RCC 7860 (cell line): ENCODE measurements around the gene ANGPT4.
"Not testable (repeated sequence)": the region's sequence is repeated elsewhere in the genome, so short reads cannot be mapped to it uniquely, and the experiment has no call there.

ENCODE experiments used
- DNase-seq: peaks from one replicate; pipeline ENCODE4 v3.0.0-alpha.2; 2015; ENCODE audit warnings: low spot score
- FAIRE-seq: peaks from 2 replicates; lab custom pipeline; 2012; peaks lifted over from hg19 to GRCh38; lab: Jason Lieb, UNC

ANGPT4 gene

GRCh38 chr20:906703-907270 is 9.3 kb downstream of the ANGPT4 start:
- FAIRE-seq = no peak
- DNase-seq = no peak

GRCh38 chr20:906001-906520 is 10.1 kb downstream of the ANGPT4 start:
- no peak for DNase-seq
- no peak for FAIRE-seq

DNA sequence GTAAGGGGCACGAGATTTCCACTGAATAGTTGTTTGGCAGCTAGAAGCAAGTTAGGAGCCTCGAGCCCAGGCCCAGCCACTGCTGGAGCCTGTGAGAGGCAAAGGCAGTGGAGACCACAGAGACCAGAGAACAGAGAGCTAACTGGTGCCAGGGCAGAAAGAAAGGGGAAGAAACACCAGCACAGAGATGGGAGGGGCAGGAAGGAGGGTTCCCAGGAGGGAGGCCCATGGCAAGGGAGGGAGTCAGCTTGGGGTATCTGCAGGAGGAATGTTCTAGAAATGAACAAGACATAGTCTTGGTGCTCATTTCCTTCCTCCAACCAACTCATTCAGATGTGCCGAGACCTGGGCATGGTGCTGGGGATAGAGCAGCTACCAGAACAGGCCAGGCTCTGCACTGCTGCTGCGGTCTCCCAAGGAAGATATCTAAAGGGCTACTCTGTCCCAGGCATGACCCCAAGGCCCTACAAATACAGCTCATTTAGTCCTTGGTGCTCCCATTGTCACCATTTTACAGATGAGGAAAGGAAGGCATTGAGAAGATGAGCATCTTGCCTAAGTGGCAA is 10.7 kb downstream of the ANGPT4 start:
- DNase-seq (no peak), FAIRE-seq (no peak)

- DNase-seq = no peak
- no peak for FAIRE-seq
Observed at GRCh38 chr20:904039-904545, 12.0 kb downstream of the ANGPT4 start.

GRCh38 chr20:897436-897835 is 18.7 kb downstream of the ANGPT4 start:
- FAIRE-seq, DNase-seq: not testable (repeated sequence)

DNA sequence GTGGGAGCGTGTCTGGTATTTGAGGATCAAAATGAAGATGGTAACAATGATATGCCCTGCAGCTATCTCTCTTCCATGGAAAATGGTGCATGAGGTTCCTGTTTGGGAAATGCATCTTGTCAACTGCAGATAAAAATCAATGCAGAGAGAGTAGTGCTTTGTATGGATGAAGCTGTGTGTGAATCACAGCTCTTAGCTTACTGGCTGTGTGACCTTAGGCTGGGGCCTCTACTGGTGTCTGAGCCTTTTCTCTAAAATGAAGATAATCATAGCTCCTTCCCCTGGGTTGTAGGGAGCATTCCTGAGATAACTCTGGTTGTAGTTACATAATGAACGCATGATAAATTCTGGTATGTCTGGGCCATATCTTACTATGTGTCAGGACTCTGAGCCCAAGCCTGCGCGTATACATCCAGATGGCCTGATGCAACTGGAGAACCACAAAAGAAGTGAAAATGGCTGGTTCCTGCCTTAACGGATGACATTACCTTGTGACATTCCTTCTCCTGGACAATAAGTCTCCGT is 19.6 kb downstream of the ANGPT4 start:
- FAIRE-seq (no peak), DNase-seq (no peak)

DNA sequence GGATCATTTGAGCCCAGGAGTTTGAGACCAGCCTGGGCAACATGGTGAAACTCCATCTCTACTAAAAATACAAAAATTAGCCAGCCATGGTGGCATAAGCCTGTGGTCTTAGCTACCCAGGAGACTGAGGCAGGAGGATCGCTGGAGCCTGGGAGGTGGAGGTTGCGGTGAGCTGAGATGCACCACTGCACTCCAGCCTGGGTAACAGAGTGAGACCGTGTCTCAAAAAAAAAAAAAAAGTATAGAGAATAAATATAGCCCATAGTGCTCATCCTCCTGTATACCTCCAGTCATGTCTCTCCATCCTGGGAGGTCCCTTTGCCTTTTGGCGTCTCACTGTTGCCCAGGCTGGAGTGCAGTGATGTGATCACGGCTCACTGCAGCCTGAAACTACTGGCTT is 23.8 kb downstream of the ANGPT4 start:
- FAIRE-seq = peak; percentile 74

DNA sequence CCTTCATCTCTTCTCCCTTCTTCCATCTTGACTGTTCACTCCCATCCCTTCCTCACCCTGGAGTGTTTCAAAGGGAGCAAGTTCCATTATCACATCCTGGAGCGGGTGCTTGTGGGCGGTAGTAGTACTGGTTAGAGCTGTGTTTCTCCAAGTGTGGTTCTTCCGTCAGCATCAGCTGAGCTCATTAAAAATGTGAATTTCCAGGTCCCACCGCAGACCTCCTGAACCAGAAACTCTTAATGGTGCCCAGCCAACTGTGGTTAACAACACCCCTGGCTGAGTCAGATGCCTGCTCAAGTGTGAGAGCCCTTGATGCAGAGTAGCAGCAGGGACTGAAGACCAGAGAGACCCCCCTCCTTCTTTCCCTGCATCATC is 24.4 kb downstream of the ANGPT4 start:
- FAIRE-seq (peak; percentile 91), DNase-seq (peak; percentile 84)

More for the DNA sequence above, 23.8 kb downstream of the ANGPT4 start:
- peak; percentile 46 for DNase-seq

GRCh38 chr20:891058-891705 is 25.0 kb downstream of the ANGPT4 start:
- DNase-seq (no peak), FAIRE-seq (no peak)

- FAIRE-seq = no peak
- DNase-seq = no peak
Observed at GRCh38 chr20:890666-891057, 25.5 kb downstream of the ANGPT4 start.

GRCh38 chr20:889932-890463 is 26.1 kb downstream of the ANGPT4 start:
- FAIRE-seq = no peak

GRCh38 chr20:889106-889505 is 27.0 kb downstream of the ANGPT4 start:
- no peak for FAIRE-seq

More at GRCh38 chr20:889932-890463, 26.1 kb downstream of the ANGPT4 start:
- no peak for DNase-seq

DNA sequence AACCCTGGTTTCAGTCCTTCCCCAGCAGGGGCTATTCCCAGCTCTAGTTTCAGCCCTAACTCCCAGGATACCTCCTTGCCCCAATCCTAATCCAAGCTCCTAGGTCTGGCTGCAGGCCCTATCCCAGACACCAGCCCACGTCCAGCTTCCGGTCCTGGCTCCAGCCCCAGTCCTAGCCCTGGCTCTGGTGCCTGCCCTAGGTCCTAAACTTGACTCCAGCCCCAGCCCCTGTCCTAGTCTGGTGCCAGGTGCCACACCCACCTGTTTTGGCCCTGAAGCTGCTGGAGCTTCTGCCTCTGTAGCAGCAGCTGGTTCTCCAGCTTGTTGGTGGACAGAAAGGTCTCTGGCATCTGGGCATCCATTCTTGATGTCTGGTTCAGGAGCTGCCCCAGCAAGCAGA is 28.1 kb downstream of the ANGPT4 start:
- DNase-seq (no peak), FAIRE-seq (no peak)

More at GRCh38 chr20:889106-889505, 27.0 kb downstream of the ANGPT4 start:
- no peak for DNase-seq

- FAIRE-seq (no peak), DNase-seq (no peak)
Observed at GRCh38 chr20:887137-887536, 29.0 kb downstream of the ANGPT4 start.

GRCh38 chr20:884983-885952 is 30.9 kb downstream of the ANGPT4 start:
- no peak for DNase-seq
- FAIRE-seq = no peak

DNA sequence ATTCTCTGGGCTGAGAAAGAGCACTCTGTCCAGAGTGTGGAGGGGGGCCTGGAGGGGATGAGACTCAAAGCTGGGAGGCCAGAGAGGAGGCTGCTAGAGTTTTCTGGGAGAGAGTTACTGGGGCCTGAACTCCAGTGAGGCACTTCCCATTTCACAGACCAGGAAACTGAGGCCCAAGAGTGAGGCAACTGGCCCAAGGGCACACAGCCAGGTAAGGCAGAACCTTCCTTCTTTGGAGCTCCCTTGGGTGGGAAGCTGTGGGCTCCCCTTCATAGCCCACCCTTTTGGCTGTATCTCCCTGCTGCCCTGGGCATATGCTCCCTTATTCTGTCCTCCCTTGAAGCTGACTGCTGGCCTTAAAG is 34.4 kb downstream of the ANGPT4 start:
- DNase-seq (no peak), FAIRE-seq (no peak)

DNA sequence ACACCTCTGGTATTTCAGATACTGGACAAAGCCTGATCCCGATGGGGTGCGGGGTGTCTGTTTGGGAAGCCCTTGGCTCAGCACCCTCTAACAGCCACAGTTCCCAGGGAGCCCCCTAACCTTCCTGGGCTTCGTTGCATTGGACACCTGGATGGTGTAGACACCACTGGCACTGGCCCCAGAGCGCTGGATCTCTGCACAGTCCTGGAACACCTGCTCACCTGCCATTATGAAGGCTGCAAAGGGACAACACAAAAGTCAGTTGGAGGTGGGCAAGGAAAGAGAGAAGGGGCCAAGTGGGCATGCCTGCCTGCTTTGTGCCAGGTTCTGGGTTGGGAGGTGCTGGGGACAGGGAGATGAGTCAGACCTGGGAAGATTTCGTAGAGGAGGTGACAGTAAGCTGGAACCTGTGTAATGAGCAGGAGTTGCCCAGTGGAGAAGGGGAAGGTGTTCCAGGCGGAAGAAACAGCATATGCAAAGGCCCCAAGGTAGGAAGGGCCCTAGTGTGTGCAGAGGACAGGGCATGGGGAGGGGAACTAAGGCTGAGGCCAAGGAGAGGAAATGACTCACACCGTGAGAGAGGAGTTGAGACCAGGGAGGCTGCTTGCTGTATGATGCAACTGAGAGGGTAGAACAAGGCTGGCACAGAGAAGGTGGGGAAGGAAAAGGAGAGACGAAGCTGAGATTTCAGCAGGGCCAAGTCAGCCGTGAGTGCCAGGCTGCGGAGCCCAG is 34.9 kb downstream of the ANGPT4 start:
- FAIRE-seq = no peak

GRCh38 chr20:879626-880025 is 36.5 kb downstream of the ANGPT4 start:
- DNase-seq (no peak), FAIRE-seq (no peak)

More for the DNA sequence above, 34.9 kb downstream of the ANGPT4 start:
- DNase-seq = peak; percentile 53

DNA sequence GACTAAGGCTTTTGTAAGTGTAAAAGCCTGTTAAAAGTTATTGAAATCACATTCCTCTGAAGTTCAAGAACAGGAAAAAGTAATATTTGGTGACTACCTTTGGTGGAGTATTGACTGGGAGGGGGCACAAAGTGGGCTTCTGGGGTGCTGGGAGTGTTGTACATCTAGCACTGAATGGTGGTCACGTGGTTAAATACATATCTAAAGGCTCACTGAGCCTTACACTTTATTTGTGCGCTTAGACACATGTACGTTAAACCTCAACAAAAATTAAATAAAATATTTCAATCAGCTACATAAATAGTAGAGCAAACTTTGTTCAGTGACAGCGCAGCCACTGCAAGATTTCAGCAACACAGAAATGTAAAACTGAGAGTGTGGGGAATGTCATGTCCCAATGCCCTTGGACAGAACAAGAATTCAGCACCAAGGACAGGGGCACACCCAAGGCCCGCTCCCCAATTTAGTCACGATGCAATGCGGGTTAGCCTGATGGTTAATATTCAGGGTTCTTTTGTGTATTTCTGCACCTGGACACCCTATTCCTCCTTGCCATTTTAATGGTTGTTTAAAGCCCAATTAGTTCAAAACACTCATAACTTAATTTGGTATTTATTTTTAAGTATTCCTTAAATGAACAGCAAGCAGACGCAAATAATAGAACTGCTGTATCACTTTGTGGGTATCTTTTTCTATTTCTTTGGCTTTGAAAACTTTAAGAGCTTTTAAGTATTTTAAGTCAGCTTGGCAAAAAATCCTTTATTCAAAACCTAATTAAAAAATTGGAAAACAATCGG is 37.4 kb downstream of the ANGPT4 start:
- FAIRE-seq (no peak), DNase-seq (no peak)
